ENCODE data around the gene CYP2U1. TPM values are rescaled to one million over a fixed set of nuclear protein-coding genes. Genes with fewer than 3 reads are reported as not detected.

CYP2U1 gene
- total and polyA plus RNA-seq, 2 experiments from 2014 or later: 3.2 to 9.9 TPM

DNA sequence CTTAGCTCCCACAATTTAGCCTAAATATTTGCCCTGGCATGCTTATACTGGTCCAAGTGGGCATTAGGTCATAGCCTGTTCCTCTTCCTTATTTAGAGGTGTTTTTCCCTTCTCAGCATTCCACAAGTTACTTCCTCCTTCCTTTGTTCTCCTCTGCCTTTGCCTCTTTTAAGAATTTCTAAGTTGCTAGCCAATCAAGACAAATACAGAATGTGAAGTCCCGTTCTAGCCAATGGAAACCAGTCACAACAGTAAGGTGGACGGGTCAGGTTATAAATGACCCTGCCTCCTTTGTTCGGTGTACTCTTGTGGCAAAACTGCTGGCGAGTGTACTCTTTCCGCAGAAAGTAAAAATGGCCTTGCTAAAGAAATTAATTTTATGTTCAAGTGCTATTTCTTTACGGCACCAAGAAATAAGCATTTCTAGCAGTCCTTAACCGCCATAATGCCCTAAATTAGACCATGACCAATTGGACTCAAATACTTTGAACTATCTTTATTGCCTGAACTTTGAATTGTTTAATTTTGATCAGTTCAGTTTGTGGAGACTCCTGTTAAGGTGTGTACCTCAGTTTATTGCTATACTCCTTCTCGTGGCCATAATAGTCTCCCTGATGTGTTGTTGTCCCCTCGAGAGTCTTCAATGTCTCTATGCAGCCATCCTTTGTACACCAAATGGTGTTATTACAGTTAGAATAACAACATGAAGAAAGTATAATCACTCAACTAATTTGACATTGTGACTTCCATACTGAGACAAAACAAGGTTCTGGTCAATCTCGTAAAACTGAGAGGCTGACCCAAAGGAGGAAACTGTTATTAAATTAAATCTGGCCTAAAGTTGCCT is 56.8 kb downstream of the CYP2U1 start (continued):
- TF ChIP-seq ZNF331 (CRISPR knock-in tag; IDR thresholded peaks at IDR 0.05; ENCODE audit: low read depth): no peak
- TF ChIP-seq NANOG (IDR thresholded peaks at IDR 0.05; ENCODE audit: borderline replicate concordance): no peak
- TF ChIP-seq EZH2phosphoT487 (IDR thresholded peaks at IDR 0.05; ENCODE audit: unreplicated experiment): no peak
- no peak for TF ChIP-seq ZNF114 (CRISPR knock-in tag; IDR thresholded peaks at IDR 0.05)
- TF ChIP-seq EZH2 (IDR thresholded peaks at IDR 0.05; ENCODE audit: low read depth, unreplicated experiment): no peak
- no peak for TF ChIP-seq POLR2AphosphoS5 (IDR thresholded peaks at IDR 0.05; ENCODE audit: low read depth)
- no peak for TF ChIP-seq JUNB (IDR thresholded peaks at IDR 0.05; ENCODE audit: unreplicated experiment)
- no peak for TF ChIP-seq STAT1 (IDR thresholded peaks at IDR 0.05; ENCODE audit: unreplicated experiment)
- TF ChIP-seq, protein P1, sequence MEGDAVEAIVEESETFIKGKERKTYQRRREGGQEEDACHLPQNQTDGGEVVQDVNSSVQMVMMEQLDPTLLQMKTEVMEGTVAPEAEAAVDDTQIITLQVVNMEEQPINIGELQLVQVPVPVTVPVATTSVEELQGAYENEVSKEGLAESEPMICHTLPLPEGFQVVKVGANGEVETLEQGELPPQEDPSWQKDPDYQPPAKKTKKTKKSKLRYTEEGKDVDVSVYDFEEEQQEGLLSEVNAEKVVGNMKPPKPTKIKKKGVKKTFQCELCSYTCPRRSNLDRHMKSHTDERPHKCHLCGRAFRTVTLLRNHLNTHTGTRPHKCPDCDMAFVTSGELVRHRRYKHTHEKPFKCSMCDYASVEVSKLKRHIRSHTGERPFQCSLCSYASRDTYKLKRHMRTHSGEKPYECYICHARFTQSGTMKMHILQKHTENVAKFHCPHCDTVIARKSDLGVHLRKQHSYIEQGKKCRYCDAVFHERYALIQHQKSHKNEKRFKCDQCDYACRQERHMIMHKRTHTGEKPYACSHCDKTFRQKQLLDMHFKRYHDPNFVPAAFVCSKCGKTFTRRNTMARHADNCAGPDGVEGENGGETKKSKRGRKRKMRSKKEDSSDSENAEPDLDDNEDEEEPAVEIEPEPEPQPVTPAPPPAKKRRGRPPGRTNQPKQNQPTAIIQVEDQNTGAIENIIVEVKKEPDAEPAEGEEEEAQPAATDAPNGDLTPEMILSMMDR (conservative IDR thresholded peaks at IDR 0.05; ENCODE audit: low read depth in 2 of 2): no peak

DNA sequence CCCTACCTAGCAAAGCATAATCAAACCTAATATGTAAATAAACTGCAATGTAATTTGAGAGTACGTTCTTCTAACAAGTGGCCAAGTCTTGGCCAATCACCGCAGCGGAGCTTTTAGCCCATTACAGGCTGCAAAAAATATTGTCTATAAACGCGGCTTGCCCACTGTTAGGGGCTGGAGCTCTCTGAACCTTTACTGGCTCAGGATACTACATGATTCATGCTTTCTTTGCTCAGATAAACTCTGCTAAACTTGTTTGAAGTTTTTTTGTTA is 57.4 kb downstream of the CYP2U1 start:
- H3F3A ChIP-seq (replicated peaks; ENCODE audit: low read depth): no peaks in the 10 kb centered on the region
- no peak for ATAC-seq
- peaks cover 19% of the 10 kb centered on the region for H3K4me1 ChIP-seq (ENCODE audit: insufficient read depth)
- H3K36me3 ChIP-seq (ENCODE audit: insufficient read depth): no peaks in the 10 kb centered on the region
- Mint-ChIP-seq H3K9me3 (no peaks in the 10 kb centered on the region), H3K36me3 (ENCODE audit: low read depth) (no peaks in the 10 kb centered on the region), H3K27me3 (ENCODE audit: insufficient read depth, low read depth, poor library complexity) (no peaks in the 10 kb centered on the region), H3K4me3 (no peak overlapping the region), H3K4me1 (peaks cover 29% of the 10 kb centered on the region), H3K27ac (no peak overlapping the region)
- peak overlapping the region; percentile 88; the same call in 1 of the 2 replicates for H3K4me3 ChIP-seq
- H3K27me3 ChIP-seq (ENCODE audit: insufficient read depth): peaks cover 5% of the 10 kb centered on the region
- no peak overlapping the region for H3K27ac ChIP-seq (ENCODE audit: low read depth)
- peaks cover 37% of the 10 kb centered on the region for H3K79me2 ChIP-seq (replicated peaks; ENCODE audit: insufficient read depth)
- peaks cover 15% of the 10 kb centered on the region; the same call in 1 of the 2 replicates for H4K20me1 ChIP-seq (replicated peaks; ENCODE audit: insufficient read depth)
- no peak overlapping the region for H2AFZ ChIP-seq
- no peaks in the 10 kb centered on the region; the same call in 1 of the 2 replicates for H3K9me2 ChIP-seq (ENCODE audit: insufficient read depth)
- DNase-seq (ENCODE audit: low spot score): peak; percentile 8
- H3K4me2 ChIP-seq: peak overlapping the region; percentile 92; the same call in 1 of the 2 replicates
- TF ChIP-seq EZH2 (IDR thresholded peaks at IDR 0.05; ENCODE audit: low read depth, unreplicated experiment): no peak
- no peak for TF ChIP-seq STAT1 (IDR thresholded peaks at IDR 0.05; ENCODE audit: unreplicated experiment)
- TF ChIP-seq CREB1 (CRISPR knock-in tag; IDR thresholded peaks at IDR 0.05; ENCODE audit: low read depth): no peak
- TF ChIP-seq NANOG (IDR thresholded peaks at IDR 0.05; ENCODE audit: borderline replicate concordance): no peak
- TF ChIP-seq, protein P2, sequence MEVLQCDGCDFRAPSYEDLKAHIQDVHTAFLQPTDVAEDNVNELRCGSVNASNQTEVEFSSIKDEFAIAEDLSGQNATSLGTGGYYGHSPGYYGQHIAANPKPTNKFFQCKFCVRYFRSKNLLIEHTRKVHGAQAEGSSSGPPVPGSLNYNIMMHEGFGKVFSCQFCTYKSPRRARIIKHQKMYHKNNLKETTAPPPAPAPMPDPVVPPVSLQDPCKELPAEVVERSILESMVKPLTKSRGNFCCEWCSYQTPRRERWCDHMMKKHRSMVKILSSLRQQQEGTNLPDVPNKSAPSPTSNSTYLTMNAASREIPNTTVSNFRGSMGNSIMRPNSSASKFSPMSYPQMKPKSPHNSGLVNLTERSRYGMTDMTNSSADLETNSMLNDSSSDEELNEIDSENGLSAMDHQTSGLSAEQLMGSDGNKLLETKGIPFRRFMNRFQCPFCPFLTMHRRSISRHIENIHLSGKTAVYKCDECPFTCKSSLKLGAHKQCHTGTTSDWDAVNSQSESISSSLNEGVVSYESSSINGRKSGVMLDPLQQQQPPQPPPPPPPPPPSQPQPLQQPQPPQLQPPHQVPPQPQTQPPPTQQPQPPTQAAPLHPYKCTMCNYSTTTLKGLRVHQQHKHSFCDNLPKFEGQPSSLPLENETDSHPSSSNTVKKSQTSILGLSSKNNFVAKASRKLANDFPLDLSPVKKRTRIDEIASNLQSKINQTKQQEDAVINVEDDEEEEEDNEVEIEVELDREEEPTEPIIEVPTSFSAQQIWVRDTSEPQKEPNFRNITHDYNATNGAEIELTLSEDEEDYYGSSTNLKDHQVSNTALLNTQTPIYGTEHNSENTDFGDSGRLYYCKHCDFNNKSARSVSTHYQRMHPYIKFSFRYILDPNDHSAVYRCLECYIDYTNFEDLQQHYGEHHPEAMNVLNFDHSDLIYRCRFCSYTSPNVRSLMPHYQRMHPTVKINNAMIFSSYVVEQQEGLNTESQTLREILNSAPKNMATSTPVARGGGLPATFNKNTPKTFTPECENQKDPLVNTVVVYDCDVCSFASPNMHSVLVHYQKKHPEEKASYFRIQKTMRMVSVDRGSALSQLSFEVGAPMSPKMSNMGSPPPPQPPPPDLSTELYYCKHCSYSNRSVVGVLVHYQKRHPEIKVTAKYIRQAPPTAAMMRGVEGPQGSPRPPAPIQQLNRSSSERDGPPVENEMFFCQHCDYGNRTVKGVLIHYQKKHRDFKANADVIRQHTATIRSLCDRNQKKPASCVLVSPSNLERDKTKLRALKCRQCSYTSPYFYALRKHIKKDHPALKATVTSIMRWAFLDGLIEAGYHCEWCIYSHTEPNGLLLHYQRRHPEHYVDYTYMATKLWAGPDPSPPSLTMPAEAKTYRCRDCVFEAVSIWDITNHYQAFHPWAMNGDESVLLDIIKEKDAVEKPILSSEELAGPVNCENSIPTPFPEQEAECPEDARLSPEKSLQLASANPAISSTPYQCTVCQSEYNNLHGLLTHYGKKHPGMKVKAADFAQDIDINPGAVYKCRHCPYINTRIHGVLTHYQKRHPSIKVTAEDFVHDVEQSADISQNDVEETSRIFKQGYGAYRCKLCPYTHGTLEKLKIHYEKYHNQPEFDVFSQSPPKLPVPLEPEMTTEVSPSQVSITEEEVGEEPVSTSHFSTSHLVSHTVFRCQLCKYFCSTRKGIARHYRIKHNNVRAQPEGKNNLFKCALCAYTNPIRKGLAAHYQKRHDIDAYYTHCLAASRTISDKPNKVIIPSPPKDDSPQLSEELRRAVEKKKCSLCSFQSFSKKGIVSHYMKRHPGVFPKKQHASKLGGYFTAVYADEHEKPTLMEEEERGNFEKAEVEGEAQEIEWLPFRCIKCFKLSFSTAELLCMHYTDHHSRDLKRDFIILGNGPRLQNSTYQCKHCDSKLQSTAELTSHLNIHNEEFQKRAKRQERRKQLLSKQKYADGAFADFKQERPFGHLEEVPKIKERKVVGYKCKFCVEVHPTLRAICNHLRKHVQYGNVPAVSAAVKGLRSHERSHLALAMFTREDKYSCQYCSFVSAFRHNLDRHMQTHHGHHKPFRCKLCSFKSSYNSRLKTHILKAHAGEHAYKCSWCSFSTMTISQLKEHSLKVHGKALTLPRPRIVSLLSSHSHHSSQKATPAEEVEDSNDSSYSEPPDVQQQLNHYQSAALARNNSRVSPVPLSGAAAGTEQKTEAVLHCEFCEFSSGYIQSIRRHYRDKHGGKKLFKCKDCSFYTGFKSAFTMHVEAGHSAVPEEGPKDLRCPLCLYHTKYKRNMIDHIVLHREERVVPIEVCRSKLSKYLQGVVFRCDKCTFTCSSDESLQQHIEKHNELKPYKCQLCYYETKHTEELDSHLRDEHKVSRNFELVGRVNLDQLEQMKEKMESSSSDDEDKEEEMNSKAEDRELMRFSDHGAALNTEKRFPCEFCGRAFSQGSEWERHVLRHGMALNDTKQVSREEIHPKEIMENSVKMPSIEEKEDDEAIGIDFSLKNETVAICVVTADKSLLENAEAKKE (CRISPR knock-in tag; IDR thresholded peaks at IDR 0.05): no peak
- no peak for TF ChIP-seq JUNB (IDR thresholded peaks at IDR 0.05; ENCODE audit: unreplicated experiment)
- TF ChIP-seq, protein P3, sequence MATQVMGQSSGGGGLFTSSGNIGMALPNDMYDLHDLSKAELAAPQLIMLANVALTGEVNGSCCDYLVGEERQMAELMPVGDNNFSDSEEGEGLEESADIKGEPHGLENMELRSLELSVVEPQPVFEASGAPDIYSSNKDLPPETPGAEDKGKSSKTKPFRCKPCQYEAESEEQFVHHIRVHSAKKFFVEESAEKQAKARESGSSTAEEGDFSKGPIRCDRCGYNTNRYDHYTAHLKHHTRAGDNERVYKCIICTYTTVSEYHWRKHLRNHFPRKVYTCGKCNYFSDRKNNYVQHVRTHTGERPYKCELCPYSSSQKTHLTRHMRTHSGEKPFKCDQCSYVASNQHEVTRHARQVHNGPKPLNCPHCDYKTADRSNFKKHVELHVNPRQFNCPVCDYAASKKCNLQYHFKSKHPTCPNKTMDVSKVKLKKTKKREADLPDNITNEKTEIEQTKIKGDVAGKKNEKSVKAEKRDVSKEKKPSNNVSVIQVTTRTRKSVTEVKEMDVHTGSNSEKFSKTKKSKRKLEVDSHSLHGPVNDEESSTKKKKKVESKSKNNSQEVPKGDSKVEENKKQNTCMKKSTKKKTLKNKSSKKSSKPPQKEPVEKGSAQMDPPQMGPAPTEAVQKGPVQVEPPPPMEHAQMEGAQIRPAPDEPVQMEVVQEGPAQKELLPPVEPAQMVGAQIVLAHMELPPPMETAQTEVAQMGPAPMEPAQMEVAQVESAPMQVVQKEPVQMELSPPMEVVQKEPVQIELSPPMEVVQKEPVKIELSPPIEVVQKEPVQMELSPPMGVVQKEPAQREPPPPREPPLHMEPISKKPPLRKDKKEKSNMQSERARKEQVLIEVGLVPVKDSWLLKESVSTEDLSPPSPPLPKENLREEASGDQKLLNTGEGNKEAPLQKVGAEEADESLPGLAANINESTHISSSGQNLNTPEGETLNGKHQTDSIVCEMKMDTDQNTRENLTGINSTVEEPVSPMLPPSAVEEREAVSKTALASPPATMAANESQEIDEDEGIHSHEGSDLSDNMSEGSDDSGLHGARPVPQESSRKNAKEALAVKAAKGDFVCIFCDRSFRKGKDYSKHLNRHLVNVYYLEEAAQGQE (IDR thresholded peaks at IDR 0.05; ENCODE audit: unreplicated experiment): no peak
